ENCODE measurements around the gene IKZF5. TPM values are rescaled to one million over a fixed set of nuclear protein-coding genes. Genes with fewer than 3 reads are reported as not detected.

IKZF5 gene
- total RNA-seq, 1 experiment from 2014 or later, result 12.5 TPM

DNA sequence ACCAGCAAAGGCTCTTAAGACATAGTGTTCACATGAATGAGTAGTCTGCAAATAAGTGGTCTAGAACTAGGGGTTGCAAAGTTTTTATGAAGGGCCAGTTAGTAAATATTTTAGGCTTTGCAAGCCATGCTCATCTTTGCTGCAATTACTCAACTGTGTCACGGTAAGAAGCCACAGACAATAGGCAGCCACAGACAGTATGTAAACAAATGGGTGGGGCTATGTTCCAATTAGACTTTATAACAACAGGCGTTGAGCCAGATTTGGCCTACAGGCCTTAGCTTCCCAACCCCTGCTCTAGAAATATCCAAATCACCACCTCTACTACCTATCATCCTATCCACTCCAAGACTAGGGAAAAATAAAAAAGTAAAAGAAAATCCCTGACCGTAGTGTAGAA is 9.2 kb downstream of the IKZF5 start:
- Histone ChIP-seq H2BK5ac (ENCODE audit: insufficient read length, low read length) (no peak overlapping the region), H4K91ac (ENCODE audit: insufficient read length, low read depth, low read length) (no peak overlapping the region), H2BK20ac (ENCODE audit: low read depth, low read length, poor library complexity, severe bottlenecking) (no peak overlapping the region), H3K27me3 (ENCODE audit: insufficient read depth, low read length) (no peaks in the 10 kb centered on the region; the same call in 1 of the 2 replicates), H2BK120ac (ENCODE audit: low read depth, low read length, poor library complexity, severe bottlenecking) (no peak overlapping the region), H3K14ac (ENCODE audit: insufficient read depth, low read length) (no peak overlapping the region), H2BK15ac (ENCODE audit: low read depth, low read length) (no peak overlapping the region), H3K4me1 (ENCODE audit: insufficient read depth, low read length) (no peaks in the 10 kb centered on the region), H4K5ac (ENCODE audit: insufficient read length, low read depth, low read length) (no peak overlapping the region), H3K79me2 (ENCODE audit: insufficient read depth, low read length) (no peaks in the 10 kb centered on the region), H3K56ac (ENCODE audit: insufficient read length, low read depth, low read length) (no peak overlapping the region), H3K79me1 (ENCODE audit: insufficient read depth, low read depth, low read length, poor library complexity, severe bottlenecking) (no peaks in the 10 kb centered on the region), H3K27ac (ENCODE audit: insufficient read length, low read depth, low read length) (no peak overlapping the region), H2AK5ac (ENCODE audit: insufficient read length, low read length) (no peak overlapping the region), H3K9me3 (ENCODE audit: control insufficient read depth, low read depth, low read length) (no peaks in the 10 kb centered on the region), H3K4ac (ENCODE audit: low read depth, low read length) (no peak overlapping the region), H3K23me2 (ENCODE audit: insufficient read length, low read depth, low read length, poor library complexity, severe bottlenecking) (no peaks in the 10 kb centered on the region), H3K9ac (ENCODE audit: extremely low read depth, insufficient read length, low read length) (no peak overlapping the region), H2AFZ (ENCODE audit: low read length) (no peak overlapping the region), H3K23ac (ENCODE audit: insufficient read length, low read depth, low read length) (no peak overlapping the region), H4K8ac (replicated peaks; ENCODE audit: insufficient read length, low read depth, low read length) (no peak overlapping the region), H3K4me2 (ENCODE audit: insufficient read depth, insufficient read length, low read length) (no peak overlapping the region), H4K20me1 (ENCODE audit: control insufficient read depth, insufficient read depth, insufficient read length) (no peaks in the 10 kb centered on the region), H3T11ph (ENCODE audit: low read length) (no peak overlapping the region), H3K18ac (ENCODE audit: insufficient read length, low read depth, low read length) (no peak overlapping the region), H2BK12ac (ENCODE audit: insufficient read length, low read depth, low read length) (no peak overlapping the region)
- WGBS (ENCODE audit: extremely low coverage, insufficient read length, low lambda C conversion rate), result no CpG with 5 or more reads among the region's 3 CpGs
- Mint-ChIP-seq H3K27ac (no peak overlapping the region), H3K27me3 (ENCODE audit: low read depth) (no peaks in the 10 kb centered on the region), H3K4me1 (peaks cover 4 to 11% of the 10 kb centered on the region in 2 experiments), H3K4me3 (no peak overlapping the region), H3K36me3 (ENCODE audit: insufficient read depth in 1 of 3, low read depth in 3 of 3) (peaks cover 3 to 24% (median 22%) of the 10 kb centered on the region in 3 experiments; a peak in 5 of 7 replicates), H3K9me3 (no peaks in the 10 kb centered on the region)
- TF ChIP-seq, protein P1, sequence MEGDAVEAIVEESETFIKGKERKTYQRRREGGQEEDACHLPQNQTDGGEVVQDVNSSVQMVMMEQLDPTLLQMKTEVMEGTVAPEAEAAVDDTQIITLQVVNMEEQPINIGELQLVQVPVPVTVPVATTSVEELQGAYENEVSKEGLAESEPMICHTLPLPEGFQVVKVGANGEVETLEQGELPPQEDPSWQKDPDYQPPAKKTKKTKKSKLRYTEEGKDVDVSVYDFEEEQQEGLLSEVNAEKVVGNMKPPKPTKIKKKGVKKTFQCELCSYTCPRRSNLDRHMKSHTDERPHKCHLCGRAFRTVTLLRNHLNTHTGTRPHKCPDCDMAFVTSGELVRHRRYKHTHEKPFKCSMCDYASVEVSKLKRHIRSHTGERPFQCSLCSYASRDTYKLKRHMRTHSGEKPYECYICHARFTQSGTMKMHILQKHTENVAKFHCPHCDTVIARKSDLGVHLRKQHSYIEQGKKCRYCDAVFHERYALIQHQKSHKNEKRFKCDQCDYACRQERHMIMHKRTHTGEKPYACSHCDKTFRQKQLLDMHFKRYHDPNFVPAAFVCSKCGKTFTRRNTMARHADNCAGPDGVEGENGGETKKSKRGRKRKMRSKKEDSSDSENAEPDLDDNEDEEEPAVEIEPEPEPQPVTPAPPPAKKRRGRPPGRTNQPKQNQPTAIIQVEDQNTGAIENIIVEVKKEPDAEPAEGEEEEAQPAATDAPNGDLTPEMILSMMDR (conservative IDR thresholded peaks at IDR 0.05), result no peak
- DNase-seq, result no peak

Data from H9 (cell line).